Tibial nerve (tissue), 4 donors: Measurements from ENCODE around the gene RXFP1. TPM values are rescaled to one million over a fixed set of nuclear protein-coding genes. Genes with fewer than 3 reads are reported as not detected.

ENCODE experiments used
- DNase-seq, 2 donors: peaks; one replicate each; pipeline ENCODE4 v3.0.0-alpha.2; 2019; ENCODE audit warnings: low spot score in 2 of 2
- H3K27ac ChIP-seq, 4 donors: fragments of 200-600 bp; sonication (generic) in 3 of 4; one replicate each; pipeline ENCODE4 v1.5.1; 2017 to 2019; ENCODE audit warnings: mild to moderate bottlenecking in 1 of 4
- H3K27me3 ChIP-seq, 2 donors: fragments of 200-600 bp; sonication (generic) in 1 of 2; one replicate each; pipeline versions ENCODE4 v1.5.1 to v1.6.0; 2017 to 2019
- H3K36me3 ChIP-seq, 3 donors: fragments of 200-600 bp; sonication (generic); one replicate each; pipeline ENCODE4 v1.5.1; 2018 to 2019
- H3K4me1 ChIP-seq, 4 donors: fragments of 200-600 bp; sonication (generic) in 3 of 4; one replicate each; pipeline ENCODE4 v1.5.1; 2017 to 2019
- H3K4me3 ChIP-seq, 4 donors: fragments of 200-600 bp; sonication (generic) in 3 of 4; one replicate each; pipeline ENCODE4 v1.5.1; 2017 to 2019; ENCODE audit warnings: mild to moderate bottlenecking in 1 of 4, moderate library complexity in 1 of 4
- H3K9me3 ChIP-seq, 4 donors: fragments of 200-600 bp; sonication (generic) in 3 of 4; one replicate each; pipeline ENCODE4 v1.5.1; 2017 to 2019
- EP300 ChIP-seq, 2 donors: sonication (generic); formaldehyde crosslinking; IDR thresholded peaks; one replicate each; pipeline ENCODE4 v1.6.1; 2017; ENCODE audit warnings: antibody characterized with exemption in 2 of 2, mild to moderate bottlenecking in 1 of 2
- POLR2A ChIP-seq, 2 donors: fragments of 450-650 bp; IDR thresholded peaks; one replicate each; pipeline ENCODE4 v1.6.1; 2017; ENCODE audit warnings: antibody characterized with exemption in 2 of 2, mild to moderate bottlenecking in 2 of 2, moderate library complexity in 2 of 2
- WGBS, 2 donors: methylation state at CpG; one replicate each; pipeline ENCODE4 v1.1.5; 2018; 5-methylcytosine and 5-hydroxymethylcytosine counted together
- total RNA-seq, 4 donors: library from RNA; depleted of rRNA; stranded (reverse); fragments of >200 nt; gene quantifications; one replicate each; pipeline ENCODE4 v1.1.0, GENCODE V29; 2016
- TF ChIP-seq, protein P1 (sequence below), 5 experiments: fragments of 200-600 bp in 3 of 5; fragments of 450-650 bp in 2 of 5; sonication (generic) in 3 of 5; IDR thresholded peaks; one replicate each; pipeline ENCODE4 v1.5.1; 2016 to 2019; ENCODE audit warnings: antibody characterized with exemption in 5 of 5, mild to moderate bottlenecking in 3 of 5, moderate library complexity in 2 of 5

The RXFP1 gene
- total RNA-seq, 4 donors from 2014 or later, result not detected

DNA sequence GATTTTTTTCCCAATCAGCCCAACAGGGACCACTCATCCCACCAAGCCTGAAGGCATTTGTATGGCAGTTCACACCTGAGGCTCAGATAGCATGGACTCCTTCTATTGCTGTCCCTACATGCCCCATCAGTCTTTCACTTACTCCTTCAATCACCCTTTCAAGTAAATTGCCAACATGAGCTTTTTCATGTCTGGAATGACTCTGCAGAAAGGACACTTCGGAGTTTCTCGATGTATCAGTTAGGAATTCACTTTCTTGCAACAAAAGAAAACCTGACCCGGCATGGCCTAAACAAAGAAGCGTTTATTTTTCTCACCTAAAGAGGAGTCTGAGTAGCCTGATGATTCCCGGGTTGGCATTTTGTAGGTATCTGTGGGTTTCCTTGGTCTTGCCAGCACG is 38.6 kb downstream of the RXFP1 start:
- TF ChIP-seq POLR2A (IDR thresholded peaks at IDR 0.05) (no peak), EP300 (IDR thresholded peaks at IDR 0.05) (no peak)
- TF ChIP-seq, protein P1, sequence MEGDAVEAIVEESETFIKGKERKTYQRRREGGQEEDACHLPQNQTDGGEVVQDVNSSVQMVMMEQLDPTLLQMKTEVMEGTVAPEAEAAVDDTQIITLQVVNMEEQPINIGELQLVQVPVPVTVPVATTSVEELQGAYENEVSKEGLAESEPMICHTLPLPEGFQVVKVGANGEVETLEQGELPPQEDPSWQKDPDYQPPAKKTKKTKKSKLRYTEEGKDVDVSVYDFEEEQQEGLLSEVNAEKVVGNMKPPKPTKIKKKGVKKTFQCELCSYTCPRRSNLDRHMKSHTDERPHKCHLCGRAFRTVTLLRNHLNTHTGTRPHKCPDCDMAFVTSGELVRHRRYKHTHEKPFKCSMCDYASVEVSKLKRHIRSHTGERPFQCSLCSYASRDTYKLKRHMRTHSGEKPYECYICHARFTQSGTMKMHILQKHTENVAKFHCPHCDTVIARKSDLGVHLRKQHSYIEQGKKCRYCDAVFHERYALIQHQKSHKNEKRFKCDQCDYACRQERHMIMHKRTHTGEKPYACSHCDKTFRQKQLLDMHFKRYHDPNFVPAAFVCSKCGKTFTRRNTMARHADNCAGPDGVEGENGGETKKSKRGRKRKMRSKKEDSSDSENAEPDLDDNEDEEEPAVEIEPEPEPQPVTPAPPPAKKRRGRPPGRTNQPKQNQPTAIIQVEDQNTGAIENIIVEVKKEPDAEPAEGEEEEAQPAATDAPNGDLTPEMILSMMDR (IDR thresholded peaks at IDR 0.05), result no peak
- Histone ChIP-seq H3K4me3 (no peak overlapping the region), H3K27me3 (no peaks in the 10 kb centered on the region), H3K9me3 (no peaks in the 10 kb centered on the region), H3K36me3 (no peaks in the 10 kb centered on the region), H3K4me1 (no peaks in the 10 kb centered on the region), H3K27ac (no peak overlapping the region)
- WGBS, 2 donors, result 92% methylated on average over 6 of the region's 6 CpGs
- no peak for DNase-seq

DNA sequence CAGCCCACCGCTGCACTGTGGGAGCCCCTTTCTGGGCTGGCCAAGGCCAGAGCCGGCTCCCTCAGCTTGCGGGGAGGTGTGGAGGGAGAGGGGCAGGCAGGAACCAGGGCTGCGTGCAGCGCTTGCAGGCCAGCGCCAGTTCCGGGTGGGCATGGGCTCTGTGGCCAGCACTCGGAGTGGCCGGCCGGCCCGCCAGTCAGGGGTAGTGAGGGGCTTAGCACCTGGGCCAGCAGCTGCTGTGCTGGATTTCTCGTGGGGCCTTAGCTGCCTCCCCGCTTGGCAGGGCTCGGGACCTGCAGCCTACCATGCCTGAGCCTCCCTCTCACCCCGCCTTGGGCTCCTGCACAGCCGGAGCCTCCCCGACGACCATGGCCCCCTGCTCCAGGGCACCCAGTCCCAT is 45.2 kb downstream of the RXFP1 start:
- Histone ChIP-seq H3K36me3 (no peaks in the 10 kb centered on the region), H3K27me3 (no peaks in the 10 kb centered on the region), H3K4me3 (no peak overlapping the region), H3K4me1 (no peaks in the 10 kb centered on the region), H3K27ac (no peak overlapping the region), H3K9me3 (peaks cover 0 to 6% (median 0%) of the 10 kb centered on the region in 4 donors)
- 86 to 100% methylated on average over 1 to 2 of the region's 18 CpGs for WGBS, 2 donors
- no peak for DNase-seq
- TF ChIP-seq, protein P1 (IDR thresholded peaks at IDR 0.05), result no peak
- TF ChIP-seq POLR2A (IDR thresholded peaks at IDR 0.05) (no peak), EP300 (IDR thresholded peaks at IDR 0.05) (no peak)

DNA sequence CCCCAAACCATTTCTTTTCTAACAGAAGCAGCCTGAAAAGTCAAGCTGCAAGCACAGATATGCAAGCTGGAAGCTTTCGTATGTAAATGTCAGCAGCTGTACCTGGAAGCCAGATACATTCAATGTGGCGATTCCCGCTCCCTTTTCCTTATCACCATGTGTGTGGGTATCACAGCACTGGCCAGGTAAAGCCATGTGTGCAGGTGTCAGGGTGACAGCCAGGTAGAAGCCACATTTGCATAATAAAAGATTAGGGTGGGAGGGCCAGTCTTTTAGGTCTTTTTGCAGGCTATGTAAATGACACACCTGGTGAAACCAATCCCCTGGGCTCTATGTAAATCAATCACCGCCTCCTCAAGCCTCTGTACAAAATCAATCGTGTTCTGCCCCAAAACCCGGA is 50.1 kb downstream of the RXFP1 start:
- no peak for DNase-seq
- H3K4me3 ChIP-seq, result no peak overlapping the region
- TF ChIP-seq, protein P1 (IDR thresholded peaks at IDR 0.05), result no peak
- TF ChIP-seq POLR2A (IDR thresholded peaks at IDR 0.05) (no peak), EP300 (IDR thresholded peaks at IDR 0.05) (no peak)
- no peaks in the 10 kb centered on the region for H3K4me1 ChIP-seq
- peaks cover 0 to 2% (median 0%) of the 10 kb centered on the region in 4 donors for H3K9me3 ChIP-seq
- H3K27ac ChIP-seq, result no peak overlapping the region
- no peaks in the 10 kb centered on the region for H3K36me3 ChIP-seq
- 83 to 90% methylated on average over 6 of the region's 6 CpGs for WGBS, 2 donors
- no peaks in the 10 kb centered on the region for H3K27me3 ChIP-seq

DNA sequence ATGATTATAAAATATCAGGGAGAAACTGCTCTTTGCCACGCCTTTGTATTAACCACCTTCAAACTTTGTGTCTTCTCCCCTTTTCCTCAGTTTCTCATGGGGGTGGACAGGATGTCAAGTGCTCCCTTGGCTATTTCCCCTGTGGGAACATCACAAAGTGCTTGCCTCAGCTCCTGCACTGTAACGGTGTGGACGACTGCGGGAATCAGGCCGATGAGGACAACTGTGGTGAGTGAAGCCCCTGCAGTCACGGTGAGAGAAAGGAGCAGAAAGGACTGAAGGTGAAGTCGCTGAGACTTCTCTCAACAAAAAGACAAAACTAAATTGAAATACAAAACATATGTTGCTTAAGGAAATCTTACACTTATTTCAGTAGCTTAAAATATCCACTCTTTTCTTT is 50.9 kb downstream of the RXFP1 start:
- H3K4me3 ChIP-seq, result no peak overlapping the region
- WGBS, 2 donors, result 80 to 87% methylated on average over 7 of the region's 7 CpGs
- no peak overlapping the region for H3K27ac ChIP-seq
- no peaks in the 10 kb centered on the region for H3K9me3 ChIP-seq
- H3K27me3 ChIP-seq, result no peaks in the 10 kb centered on the region
- no peak for DNase-seq
- no peak for TF ChIP-seq EP300 (IDR thresholded peaks at IDR 0.05)
- TF ChIP-seq, protein P1 (IDR thresholded peaks at IDR 0.05), result no peak
- TF ChIP-seq POLR2A (IDR thresholded peaks at IDR 0.05), result no peak
- H3K4me1 ChIP-seq, result no peaks in the 10 kb centered on the region
- H3K36me3 ChIP-seq, result no peaks in the 10 kb centered on the region

DNA sequence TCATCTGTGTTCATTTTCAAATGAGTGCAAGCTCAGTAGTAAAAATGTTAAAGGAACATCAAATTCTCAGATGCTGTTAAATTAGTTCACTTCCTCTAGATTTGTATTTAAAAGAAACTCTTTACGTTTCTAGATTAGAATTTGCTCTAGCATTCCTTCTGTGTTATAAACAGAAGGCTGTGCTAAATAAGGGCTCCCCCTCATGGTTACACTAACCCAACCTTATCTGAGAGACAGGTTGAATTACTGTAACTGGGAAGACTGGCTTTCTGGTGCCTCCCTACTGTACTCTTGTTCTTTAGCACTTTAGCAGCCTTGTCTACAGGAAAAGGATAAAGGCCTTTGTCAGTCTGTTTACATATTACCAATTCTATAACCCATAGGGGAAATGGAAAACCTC is 56.8 kb downstream of the RXFP1 start:
- WGBS, 2 donors, result 38 to 52% methylated on average over 1 of the region's 1 CpG
- Histone ChIP-seq H3K36me3 (no peaks in the 10 kb centered on the region), H3K4me1 (no peaks in the 10 kb centered on the region), H3K27me3 (no peaks in the 10 kb centered on the region), H3K4me3 (no peak overlapping the region), H3K27ac (no peak overlapping the region), H3K9me3 (no peaks in the 10 kb centered on the region)
- DNase-seq, result no peak
- TF ChIP-seq, protein P1 (IDR thresholded peaks at IDR 0.05), result no peak
- TF ChIP-seq POLR2A (IDR thresholded peaks at IDR 0.05) (no peak), EP300 (IDR thresholded peaks at IDR 0.05) (no peak)
